Measurements from ENCODE around the gene AKT2.
"Not testable (repeated sequence)": the region's sequence is repeated elsewhere in the genome, so short reads cannot be mapped to it uniquely, and the experiment has no call there.

DNA sequence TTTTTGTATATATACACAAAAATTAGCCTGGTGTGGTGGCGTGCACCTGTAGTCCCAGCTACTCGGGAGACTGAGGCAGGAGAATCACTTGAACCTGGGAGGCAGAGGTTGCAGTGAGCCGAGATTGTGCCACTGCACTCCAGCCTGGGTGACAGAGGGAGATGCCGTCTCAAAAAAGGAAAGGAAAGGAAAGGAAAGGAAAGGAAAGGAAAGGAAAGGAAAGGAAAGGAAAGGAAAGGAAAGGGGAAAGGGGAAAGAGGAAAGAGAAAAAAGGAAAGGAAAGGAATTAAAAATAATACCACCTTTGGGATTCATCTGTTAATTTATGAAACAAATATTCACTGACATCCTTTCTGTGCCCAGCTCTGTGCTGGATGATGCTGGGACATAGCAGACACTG, 66.1 kb downstream of the AKT2 start:
- TF ChIP-seq, protein P1, sequence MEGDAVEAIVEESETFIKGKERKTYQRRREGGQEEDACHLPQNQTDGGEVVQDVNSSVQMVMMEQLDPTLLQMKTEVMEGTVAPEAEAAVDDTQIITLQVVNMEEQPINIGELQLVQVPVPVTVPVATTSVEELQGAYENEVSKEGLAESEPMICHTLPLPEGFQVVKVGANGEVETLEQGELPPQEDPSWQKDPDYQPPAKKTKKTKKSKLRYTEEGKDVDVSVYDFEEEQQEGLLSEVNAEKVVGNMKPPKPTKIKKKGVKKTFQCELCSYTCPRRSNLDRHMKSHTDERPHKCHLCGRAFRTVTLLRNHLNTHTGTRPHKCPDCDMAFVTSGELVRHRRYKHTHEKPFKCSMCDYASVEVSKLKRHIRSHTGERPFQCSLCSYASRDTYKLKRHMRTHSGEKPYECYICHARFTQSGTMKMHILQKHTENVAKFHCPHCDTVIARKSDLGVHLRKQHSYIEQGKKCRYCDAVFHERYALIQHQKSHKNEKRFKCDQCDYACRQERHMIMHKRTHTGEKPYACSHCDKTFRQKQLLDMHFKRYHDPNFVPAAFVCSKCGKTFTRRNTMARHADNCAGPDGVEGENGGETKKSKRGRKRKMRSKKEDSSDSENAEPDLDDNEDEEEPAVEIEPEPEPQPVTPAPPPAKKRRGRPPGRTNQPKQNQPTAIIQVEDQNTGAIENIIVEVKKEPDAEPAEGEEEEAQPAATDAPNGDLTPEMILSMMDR (IDR thresholded peaks at IDR 0.05; ENCODE audit: insufficient read depth, low read depth, low read length), result not testable (repeated sequence)
- TF ChIP-seq EZH2 (IDR thresholded peaks at IDR 0.05; ENCODE audit: insufficient read depth, low read length), result not testable (repeated sequence)
